ENCODE measurements around the gene KRTAP10-10. TPM values are rescaled to one million over a fixed set of nuclear protein-coding genes. Genes with fewer than 3 reads are reported as not detected.
"Not testable (repeated sequence)": the region's sequence is repeated elsewhere in the genome, so short reads cannot be mapped to it uniquely, and the experiment has no call there.

Gene KRTAP10-10
- total and polyA plus RNA-seq, 4 donors, result not detected

- no peak for TF ChIP-seq SP1 (IDR thresholded peaks at IDR 0.05)
- TF ChIP-seq CTCF (IDR thresholded peaks at IDR 0.05; ENCODE audit: low read depth, low read length, missing input control), result no peak
- TF ChIP-seq FOXA2 (IDR thresholded peaks at IDR 0.05), result no peak
- TF ChIP-seq TAF1 (conservative IDR thresholded peaks at IDR 0.05), result no peak
- no peak for TF ChIP-seq RAD21 (IDR thresholded peaks at IDR 0.05)
- TF ChIP-seq, protein P1, sequence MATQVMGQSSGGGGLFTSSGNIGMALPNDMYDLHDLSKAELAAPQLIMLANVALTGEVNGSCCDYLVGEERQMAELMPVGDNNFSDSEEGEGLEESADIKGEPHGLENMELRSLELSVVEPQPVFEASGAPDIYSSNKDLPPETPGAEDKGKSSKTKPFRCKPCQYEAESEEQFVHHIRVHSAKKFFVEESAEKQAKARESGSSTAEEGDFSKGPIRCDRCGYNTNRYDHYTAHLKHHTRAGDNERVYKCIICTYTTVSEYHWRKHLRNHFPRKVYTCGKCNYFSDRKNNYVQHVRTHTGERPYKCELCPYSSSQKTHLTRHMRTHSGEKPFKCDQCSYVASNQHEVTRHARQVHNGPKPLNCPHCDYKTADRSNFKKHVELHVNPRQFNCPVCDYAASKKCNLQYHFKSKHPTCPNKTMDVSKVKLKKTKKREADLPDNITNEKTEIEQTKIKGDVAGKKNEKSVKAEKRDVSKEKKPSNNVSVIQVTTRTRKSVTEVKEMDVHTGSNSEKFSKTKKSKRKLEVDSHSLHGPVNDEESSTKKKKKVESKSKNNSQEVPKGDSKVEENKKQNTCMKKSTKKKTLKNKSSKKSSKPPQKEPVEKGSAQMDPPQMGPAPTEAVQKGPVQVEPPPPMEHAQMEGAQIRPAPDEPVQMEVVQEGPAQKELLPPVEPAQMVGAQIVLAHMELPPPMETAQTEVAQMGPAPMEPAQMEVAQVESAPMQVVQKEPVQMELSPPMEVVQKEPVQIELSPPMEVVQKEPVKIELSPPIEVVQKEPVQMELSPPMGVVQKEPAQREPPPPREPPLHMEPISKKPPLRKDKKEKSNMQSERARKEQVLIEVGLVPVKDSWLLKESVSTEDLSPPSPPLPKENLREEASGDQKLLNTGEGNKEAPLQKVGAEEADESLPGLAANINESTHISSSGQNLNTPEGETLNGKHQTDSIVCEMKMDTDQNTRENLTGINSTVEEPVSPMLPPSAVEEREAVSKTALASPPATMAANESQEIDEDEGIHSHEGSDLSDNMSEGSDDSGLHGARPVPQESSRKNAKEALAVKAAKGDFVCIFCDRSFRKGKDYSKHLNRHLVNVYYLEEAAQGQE (IDR thresholded peaks at IDR 0.05), result no peak
- TF ChIP-seq RXRA (IDR thresholded peaks at IDR 0.05), result no peak
- TF ChIP-seq JUND (IDR thresholded peaks at IDR 0.05), result no peak
- H3K36me3 ChIP-seq (ENCODE audit: control insufficient read depth in 4 of 4, insufficient read depth in 3 of 4, low read depth in 1 of 4, low read length in 3 of 4), result no peaks in the 10 kb centered on the region
- no peaks in the 10 kb centered on the region for H3K27me3 ChIP-seq (ENCODE audit: control insufficient read depth in 4 of 4, insufficient read depth in 4 of 4, low read length in 3 of 4)
- H3K4me3 ChIP-seq (ENCODE audit: low read depth in 1 of 3, low read length in 3 of 3), result no peak within 1 kb of the TSS
- 60% methylated on average over 7 of the region's 7 CpGs for WGBS
- no peaks in the 10 kb centered on the region for H3K4me1 ChIP-seq (ENCODE audit: control insufficient read depth in 4 of 4, insufficient read depth in 4 of 4, low read length in 3 of 4)
- no peak for DNase-seq (ENCODE audit: low spot score)
- H3K9me3 ChIP-seq (ENCODE audit: control insufficient read depth in 4 of 4, low read length in 3 of 4), result peaks cover 2 to 12% (median 4%) of the 10 kb centered on the region in 4 donors
- H3K27ac ChIP-seq (ENCODE audit: low read depth in 1 of 2, low read length in 2 of 2), result no peak within 1 kb of the TSS
- H3K9ac ChIP-seq (ENCODE audit: low read depth in 1 of 2, low read length in 2 of 2), result no peak within 1 kb of the TSS
These were observed 10.4 kb upstream of the KRTAP10-10 start, which contains the start of gene KRTAP10-9 for GRCh38 chr21:44626673-44627143. Gene KRTAP10-9, plus strand, starts transcription at chr21:44627093. Its CDS starts 79 bp downstream, at chr21:44627172.

- H3K27me3 ChIP-seq (ENCODE audit: control insufficient read depth in 4 of 4, insufficient read depth in 4 of 4, low read length in 3 of 4); H3K36me3 ChIP-seq (ENCODE audit: control insufficient read depth in 4 of 4, insufficient read depth in 3 of 4, low read depth in 1 of 4, low read length in 3 of 4); H3K4me3 ChIP-seq (ENCODE audit: low read depth in 1 of 3, low read length in 3 of 3); DNase-seq (ENCODE audit: low spot score); H3K27ac ChIP-seq (ENCODE audit: low read depth in 1 of 2, low read length in 2 of 2); H3K4me1 ChIP-seq (ENCODE audit: control insufficient read depth in 4 of 4, insufficient read depth in 4 of 4, low read length in 3 of 4); H3K9ac ChIP-seq (ENCODE audit: low read depth in 1 of 2, low read length in 2 of 2): not testable (repeated sequence)
- peaks cover 3 to 12% (median 6%) of the 10 kb centered on the region in 4 donors for H3K9me3 ChIP-seq (ENCODE audit: control insufficient read depth in 4 of 4, low read length in 3 of 4)
- WGBS, result 85% methylated on average over 20 of the region's 20 CpGs
These were observed 9.9 kb upstream of the KRTAP10-10 start for GRCh38 chr21:44627181-44627822.

DNA sequence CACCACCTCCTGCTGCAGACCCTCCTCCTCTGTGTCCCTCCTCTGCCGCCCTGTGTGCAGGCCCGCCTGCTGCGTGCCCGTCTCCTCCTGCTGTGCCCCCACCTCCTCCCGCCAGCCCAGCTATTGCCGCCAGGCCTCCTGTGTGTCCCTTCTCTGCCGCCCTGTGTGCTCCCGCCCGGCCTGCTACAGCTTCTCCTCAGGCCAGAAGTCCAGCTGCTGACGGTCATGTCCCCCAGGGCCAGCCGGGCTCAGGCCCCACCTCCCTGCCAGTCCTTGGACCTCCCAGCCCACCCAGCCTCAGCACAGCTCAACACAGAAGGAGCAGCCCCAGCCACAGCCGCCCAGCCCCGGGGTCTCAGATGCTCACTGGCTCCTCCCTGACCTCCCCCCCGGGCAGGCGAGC, 9.3 kb upstream of the KRTAP10-10 start:
- DNase-seq (ENCODE audit: low spot score); H3K9ac ChIP-seq (ENCODE audit: low read depth in 1 of 2, low read length in 2 of 2); H3K36me3 ChIP-seq (ENCODE audit: control insufficient read depth in 4 of 4, insufficient read depth in 3 of 4, low read depth in 1 of 4, low read length in 3 of 4); H3K4me1 ChIP-seq (ENCODE audit: control insufficient read depth in 4 of 4, insufficient read depth in 4 of 4, low read length in 3 of 4); H3K27ac ChIP-seq (ENCODE audit: low read depth in 1 of 2, low read length in 2 of 2); H3K27me3 ChIP-seq (ENCODE audit: control insufficient read depth in 4 of 4, insufficient read depth in 4 of 4, low read length in 3 of 4); H3K4me3 ChIP-seq (ENCODE audit: low read depth in 1 of 3, low read length in 3 of 3): not testable (repeated sequence)
- 46% methylated on average over 15 of the region's 15 CpGs for WGBS
- H3K9me3 ChIP-seq (ENCODE audit: control insufficient read depth in 4 of 4, low read length in 3 of 4), result peaks cover 3 to 11% (median 7%) of the 10 kb centered on the region in 4 donors

Measured in liver (tissue), 9 donors.